Mucosa of descending colon (tissue), 3 donors: ENCODE data around the gene KCNQ2. TPM values are rescaled to one million over a fixed set of nuclear protein-coding genes. Genes with fewer than 3 reads are reported as not detected.

ENCODE experiments used
- ATAC-seq: fragments of 200-7000 bp; cut with Tn5 transposase; one replicate; pipeline ENCODE4 v1.9.1; 2020; ENCODE audit warnings: mild to moderate bottlenecking, moderate library complexity
- DNase-seq, 3 donors: peaks; one replicate each; pipeline ENCODE4 v3.0.0-alpha.2; 2020
- H3K36me3 ChIP-seq: fragments of 200-600 bp; one replicate; pipeline ENCODE4 v1.8.0; 2021; ENCODE audit warnings: low read depth, mild to moderate bottlenecking
- H3K4me1 ChIP-seq: fragments of 200-600 bp; one replicate; pipeline ENCODE4 v1.8.0; 2021; ENCODE audit warnings: low read depth, mild to moderate bottlenecking
- H3K4me3 ChIP-seq: fragments of 200-600 bp; one replicate; pipeline ENCODE4 v1.8.0; 2021; ENCODE audit warnings: mild to moderate bottlenecking
- H3K9me3 ChIP-seq: fragments of 200-600 bp; one replicate; pipeline ENCODE4 v1.8.0; 2021; ENCODE audit warnings: mild to moderate bottlenecking
- CTCF ChIP-seq: fragments of 200-600 bp; IDR thresholded peaks from one replicate; pipeline ENCODE4 v1.8.0; 2022; ENCODE audit warnings: antibody characterized with exemption, mild to moderate bottlenecking
- intact Hi-C, 2 donors: fragments of 100-400 bp; cut with DNase I in 1 of 2; cut with micrococcal nuclease in 1 of 2; formaldehyde crosslinking; loops; one replicate each; pipeline versions ENCODE4 v1.11.0 to v1.11.1; 2022; cut with DNase I, micrococcal nuclease
- total RNA-seq, 3 donors: library from RNA; stranded (reverse); fragmentation: NEBNext Ultra II Directional in 2 of 3; extraction: Animal tissue kit (Norgen Biotek cat#: 25700) in 2 of 3; gene quantifications; one replicate each; pipeline versions ENCODE4 v1.2.1 to v1.2.4, GENCODE V29; 2021 to 2023
- donor health status: DM: no; HTN: no; CAD: no; lungs with moderate emphysema.
- donor health status: DM: no; HTN: no; CAD: no.
- donor health status: DM: no; HTN: yes; CAD: no.

Gene KCNQ2
- total RNA-seq, 3 donors from 2014 or later = 1.4 TPM; not detected in 2

- H3K9me3 ChIP-seq = no peaks in the 10 kb centered on the region
- DNase-seq = no peak
- intact Hi-C loops = no loop called here
- H3K36me3 ChIP-seq = no peaks in the 10 kb centered on the region
- no peak for ATAC-seq
- no peak overlapping the region for H3K4me3 ChIP-seq
- H3K4me1 ChIP-seq = no peaks in the 10 kb centered on the region
- TF ChIP-seq CTCF = no peak
These were observed 112.3 kb downstream of the KCNQ2 start for GRCh38 chr20:63359937-63360849.

GRCh38 chr20:63359164-63359934 is 113.1 kb downstream of the KCNQ2 start:
- ATAC-seq = no peak
- H3K36me3 ChIP-seq = no peaks in the 10 kb centered on the region
- intact Hi-C loops = no loop called here
- no peaks in the 10 kb centered on the region for H3K9me3 ChIP-seq
- TF ChIP-seq CTCF = no peak
- no peaks in the 10 kb centered on the region for H3K4me1 ChIP-seq
- no peak for DNase-seq
- no peak overlapping the region for H3K4me3 ChIP-seq

- no peak overlapping the region for H3K4me3 ChIP-seq
- intact Hi-C loops = no loop called here
- H3K36me3 ChIP-seq = no peaks in the 10 kb centered on the region
- H3K9me3 ChIP-seq = no peaks in the 10 kb centered on the region
- H3K4me1 ChIP-seq = no peaks in the 10 kb centered on the region
- no peak for TF ChIP-seq CTCF
- ATAC-seq (no peak), DNase-seq (no peak)
These were observed 114.2 kb downstream of the KCNQ2 start for GRCh38 chr20:63357921-63358905.

GRCh38 chr20:63356931-63357879 is 115.2 kb downstream of the KCNQ2 start:
- H3K4me3 ChIP-seq = no peak overlapping the region
- intact Hi-C loops = no loop called here
- no peaks in the 10 kb centered on the region for H3K9me3 ChIP-seq
- H3K36me3 ChIP-seq = no peaks in the 10 kb centered on the region
- ATAC-seq (no peak), DNase-seq (no peak)
- H3K4me1 ChIP-seq = no peaks in the 10 kb centered on the region
- no peak for TF ChIP-seq CTCF
